Trophoblast cell (in vitro differentiated cells and primary cell): Measurements from ENCODE around the gene IGF1R.

ENCODE experiments used
- DNase-seq, 2 donors: peaks; one replicate each; pipeline ENCODE4 v3.0.0-alpha.2; 2016
- H2AFZ ChIP-seq: 2 replicates; pipeline ENCODE4 v1.6.1; 2013; ENCODE audit warnings: low read length, moderate library complexity, mild to moderate bottlenecking; ENCODE audit not compliant: insufficient read depth, poor library complexity
- H2AK5ac ChIP-seq: 2 replicates; pipeline ENCODE4 v1.6.1; 2013; ENCODE audit warnings: mild to moderate bottlenecking, low read length
- H2BK120ac ChIP-seq: 2 replicates; pipeline ENCODE4 v1.6.1; 2013; ENCODE audit warnings: low read length, mild to moderate bottlenecking, moderate library complexity; ENCODE audit not compliant: insufficient read depth, poor library complexity
- H2BK12ac ChIP-seq: 2 replicates; pipeline ENCODE4 v1.6.1; 2013; ENCODE audit warnings: mild to moderate bottlenecking, low read length, moderate library complexity
- H2BK5ac ChIP-seq: 2 replicates; pipeline ENCODE4 v1.6.1; 2013; ENCODE audit warnings: low read length, low read depth, moderate library complexity, mild to moderate bottlenecking; ENCODE audit not compliant: poor library complexity
- H3K14ac ChIP-seq: 2 replicates; pipeline ENCODE4 v1.6.1; 2013; ENCODE audit warnings: mild to moderate bottlenecking, low read length
- H3K18ac ChIP-seq: 2 replicates; pipeline ENCODE4 v1.6.1; 2013; ENCODE audit warnings: mild to moderate bottlenecking, low read length
- H3K23ac ChIP-seq: 2 replicates; pipeline ENCODE4 v1.6.1; 2013; ENCODE audit warnings: low read length
- H3K27ac ChIP-seq: 2 replicates; pipeline ENCODE4 v1.5.1; 2013; ENCODE audit warnings: low read depth, mild to moderate bottlenecking, inconsistent platforms, low read length, moderate library complexity
- H3K27me3 ChIP-seq: 2 replicates; pipeline ENCODE4 v1.6.1; 2013; ENCODE audit warnings: inconsistent platforms, mild to moderate bottlenecking, low read length, moderate library complexity; ENCODE audit not compliant: insufficient read depth
- H3K36me3 ChIP-seq, 2 experiments: 1 replicate in 1 of 2; 2 replicates in 1 of 2; pipeline ENCODE4 v1.6.1; 2013; ENCODE audit warnings: low read length in 2 of 2, mild to moderate bottlenecking in 2 of 2, moderate library complexity in 1 of 2; ENCODE audit not compliant: insufficient read depth in 2 of 2, control insufficient read depth in 1 of 2
- H3K4ac ChIP-seq: 2 replicates; pipeline ENCODE4 v1.6.1; 2013; ENCODE audit warnings: low read depth, mild to moderate bottlenecking, low read length, moderate library complexity
- H3K4me1 ChIP-seq, 2 experiments: 1 replicate in 1 of 2; 2 replicates in 1 of 2; pipeline ENCODE4 v1.6.1; 2013; ENCODE audit warnings: low read length in 2 of 2, mild to moderate bottlenecking in 2 of 2, moderate library complexity in 1 of 2; ENCODE audit not compliant: insufficient read depth in 2 of 2, control insufficient read depth in 1 of 2
- H3K4me2 ChIP-seq: 2 replicates; pipeline ENCODE4 v1.6.1; 2013; ENCODE audit warnings: inconsistent platforms, mild to moderate bottlenecking, low read length, moderate library complexity
- H3K4me3 ChIP-seq: 2 replicates; pipeline ENCODE4 v1.5.1; 2013; ENCODE audit warnings: mild to moderate bottlenecking, low read depth, low read length, inconsistent platforms
- H3K79me1 ChIP-seq: one replicate; pipeline ENCODE4 v1.6.1; 2013; ENCODE audit warnings: low read length
- H3K79me2 ChIP-seq: 2 replicates; pipeline ENCODE4 v1.6.1; 2013; ENCODE audit warnings: low read length, mild to moderate bottlenecking; ENCODE audit not compliant: control insufficient read depth, insufficient read depth, poor library complexity
- H3K9ac ChIP-seq: 2 replicates; pipeline ENCODE4 v1.6.1; 2013; ENCODE audit warnings: mild to moderate bottlenecking, low read length
- H3K9me3 ChIP-seq: 2 replicates; pipeline ENCODE4 v1.6.1; 2013; ENCODE audit warnings: low read depth, mild to moderate bottlenecking, control low read depth, inconsistent platforms, low read length; ENCODE audit not compliant: insufficient read depth
- H4K12ac ChIP-seq: 2 replicates; pipeline ENCODE4 v1.6.1; 2013; ENCODE audit warnings: low read depth, mild to moderate bottlenecking, low read length, moderate library complexity
- H4K8ac ChIP-seq: 2 replicates; pipeline ENCODE4 v1.6.1; 2013; ENCODE audit warnings: low read depth, mild to moderate bottlenecking, low read length, moderate library complexity
- H4K91ac ChIP-seq: one replicate; pipeline ENCODE4 v1.6.1; 2013; ENCODE audit warnings: low read depth, mild to moderate bottlenecking, low read length, moderate library complexity
- WGBS: extraction: QIAGEN DNeasy Blood & Tissue Kit; methylation state at CpG from one replicate; pipeline ENCODE4 v1.1.7; 2013; ENCODE audit warnings: missing lambda C conversion rate; ENCODE audit not compliant: insufficient read length, insufficient coverage; ENCODE audit errors: extremely low coverage; 5-methylcytosine and 5-hydroxymethylcytosine counted together

Gene IGF1R

GRCh38 chr15:98785807-98786621 lies 137.7 kb downstream of the IGF1R start:
- Histone ChIP-seq H4K8ac (no peak overlapping the region), H2BK5ac (no peak overlapping the region), H3K79me1 (no peaks in the 10 kb centered on the region), H3K4me2 (no peak overlapping the region), H3K14ac (no peak overlapping the region), H3K4ac (peak overlapping the region; percentile 6), H2AK5ac (no peak overlapping the region), H3K27me3 (no peaks in the 10 kb centered on the region), H3K9me3 (no peaks in the 10 kb centered on the region), H4K91ac (no peak overlapping the region), H2BK120ac (no peak overlapping the region), H3K36me3 (peaks cover 0 to 2% of the 10 kb centered on the region in 2 experiments), H4K12ac (no peak overlapping the region), H3K4me3 (no peak overlapping the region), H3K79me2 (peaks cover 10% of the 10 kb centered on the region), H3K18ac (no peak overlapping the region), H3K23ac (no peak overlapping the region), H3K27ac (no peak overlapping the region), H3K9ac (no peak overlapping the region), H2AFZ (no peak overlapping the region), H2BK12ac (no peak overlapping the region), H3K4me1 (peaks cover 11 to 16% of the 10 kb centered on the region in 2 experiments)
- DNase-seq, result no peak
- WGBS, result no CpG with 5 or more reads among the region's 9 CpGs

- Histone ChIP-seq H3K18ac (no peak overlapping the region), H4K8ac (no peak overlapping the region), H3K4me2 (no peak overlapping the region), H2BK12ac (no peak overlapping the region), H3K4me3 (no peak overlapping the region), H3K23ac (no peak overlapping the region), H3K9me3 (no peaks in the 10 kb centered on the region), H3K14ac (no peak overlapping the region), H4K91ac (no peak overlapping the region), H2AK5ac (no peak overlapping the region), H3K4me1 (peaks cover 11 to 16% of the 10 kb centered on the region in 2 experiments), H2BK120ac (no peak overlapping the region), H3K27me3 (no peaks in the 10 kb centered on the region), H4K12ac (no peak overlapping the region), H2AFZ (no peak overlapping the region), H3K36me3 (peaks cover 0 to 2% of the 10 kb centered on the region in 2 experiments), H3K4ac (peak overlapping the region; percentile 41), H3K79me1 (no peaks in the 10 kb centered on the region), H2BK5ac (no peak overlapping the region), H3K9ac (no peak overlapping the region), H3K27ac (no peak overlapping the region), H3K79me2 (peaks cover 10% of the 10 kb centered on the region)
- DNase-seq, result no peak
- no CpG with 5 or more reads among the region's 9 CpGs for WGBS
Observed at GRCh38 chr15:98786717-98787116, 138.4 kb downstream of the IGF1R start.

- H4K8ac ChIP-seq, result no peak overlapping the region
- H3K27me3 ChIP-seq, result no peaks in the 10 kb centered on the region
- no peak overlapping the region for H2AFZ ChIP-seq
- no peaks in the 10 kb centered on the region for H3K9me3 ChIP-seq
- peak overlapping the region; percentile 41 for H3K4ac ChIP-seq
- peaks cover 10% of the 10 kb centered on the region for H3K79me2 ChIP-seq
- no peak overlapping the region for H3K4me3 ChIP-seq
- no peak overlapping the region for H2AK5ac ChIP-seq
- no peak overlapping the region for H2BK12ac ChIP-seq
- no peak overlapping the region for H2BK120ac ChIP-seq
- no peak for DNase-seq
- no peaks in the 10 kb centered on the region for H3K79me1 ChIP-seq
- peaks cover 0 to 2% of the 10 kb centered on the region in 2 experiments for H3K36me3 ChIP-seq
- H3K14ac ChIP-seq, result no peak overlapping the region
- no peak overlapping the region for H3K23ac ChIP-seq
- H4K12ac ChIP-seq, result no peak overlapping the region
- no peak overlapping the region for H4K91ac ChIP-seq
- H3K27ac ChIP-seq, result no peak overlapping the region
- H3K9ac ChIP-seq, result no peak overlapping the region
- WGBS, result no CpG with 5 or more reads among the region's 2 CpGs
- no peak overlapping the region for H3K4me2 ChIP-seq
- H3K4me1 ChIP-seq, result peaks cover 11 to 16% of the 10 kb centered on the region in 2 experiments
- no peak overlapping the region for H3K18ac ChIP-seq
- H2BK5ac ChIP-seq, result no peak overlapping the region
Observed at GRCh38 chr15:98787194-98787593, 138.9 kb downstream of the IGF1R start.

GRCh38 chr15:98787936-98788757 lies 139.8 kb downstream of the IGF1R start:
- Histone ChIP-seq H3K4ac (peak overlapping the region; percentile 34), H4K91ac (no peak overlapping the region), H3K27ac (no peak overlapping the region), H3K36me3 (peaks cover 0 to 2% of the 10 kb centered on the region in 2 experiments), H3K27me3 (no peaks in the 10 kb centered on the region), H3K9me3 (no peaks in the 10 kb centered on the region), H3K14ac (no peak overlapping the region), H2AFZ (no peak overlapping the region), H3K9ac (no peak overlapping the region), H4K12ac (no peak overlapping the region), H3K23ac (no peak overlapping the region), H3K4me2 (no peak overlapping the region), H4K8ac (no peak overlapping the region), H3K18ac (no peak overlapping the region), H2BK5ac (no peak overlapping the region), H3K79me1 (no peaks in the 10 kb centered on the region), H2BK120ac (no peak overlapping the region), H2BK12ac (no peak overlapping the region), H3K4me1 (peaks cover 11 to 16% of the 10 kb centered on the region in 2 experiments), H3K79me2 (peaks cover 10% of the 10 kb centered on the region), H2AK5ac (no peak overlapping the region), H3K4me3 (no peak overlapping the region)
- WGBS, result no CpG with 5 or more reads among the region's 9 CpGs
- peak in 1 of 2 donors; percentile 48 for DNase-seq
